GM23338 (cell line): ENCODE results near the gene PPP1R16B. TPM values are rescaled to one million over a fixed set of nuclear protein-coding genes. Genes with fewer than 3 reads are reported as not detected.

ENCODE experiments used
- ATAC-seq: fragments of 200-7000 bp; cut with Tn5 transposase; 3 replicates; pipeline ENCODE4 v1.9.1; 2020
- DNase-seq: peaks from one replicate; pipeline ENCODE4 v3.0.0-alpha.2; 2015; ENCODE audit warnings: low spot score
- H2AFZ ChIP-seq: fragments of 200-600 bp; sonication (generic); 2 replicates; pipeline ENCODE4 v1.8.0; 2016; ENCODE audit warnings: antibody characterized with exemption, mild to moderate bottlenecking, moderate library complexity
- H3F3A ChIP-seq: fragments of 200-600 bp; sonication (generic); replicated peaks from 2 replicates; pipeline ENCODE4 v1.8.0; 2017; ENCODE audit warnings: antibody characterized with exemption, mixed run types, low read depth
- H3K27ac ChIP-seq: fragments of 200-600 bp; sonication (generic); 2 replicates; pipeline ENCODE4 v1.6.1; 2016; ENCODE audit warnings: low read depth
- H3K27me3 ChIP-seq: fragments of 200-600 bp; sonication (generic); 2 replicates; pipeline ENCODE4 v1.8.0; 2016; ENCODE audit warnings: mild to moderate bottlenecking, mixed run types, moderate library complexity; ENCODE audit not compliant: insufficient read depth
- H3K36me3 ChIP-seq: fragments of 200-600 bp; sonication (generic); 2 replicates; pipeline ENCODE4 v1.8.0; 2016; ENCODE audit warnings: mild to moderate bottlenecking; ENCODE audit not compliant: insufficient read depth
- H3K4me1 ChIP-seq: fragments of 200-600 bp; sonication (generic); 2 replicates; pipeline ENCODE4 v1.8.0; 2016; ENCODE audit warnings: mild to moderate bottlenecking, moderate library complexity; ENCODE audit not compliant: insufficient read depth
- H3K4me2 ChIP-seq: fragments of 200-600 bp; sonication (generic); 2 replicates; pipeline ENCODE4 v1.7.1; 2017; ENCODE audit warnings: mixed run types
- H3K4me3 ChIP-seq: fragments of 200-600 bp; sonication (generic); 2 replicates; pipeline ENCODE4 v1.6.1; 2016; ENCODE audit warnings: mixed run types
- H3K79me2 ChIP-seq: fragments of 200-600 bp; sonication (generic); replicated peaks from 2 replicates; pipeline ENCODE4 v1.8.0; 2017; ENCODE audit warnings: mild to moderate bottlenecking; ENCODE audit not compliant: insufficient read depth
- H3K9me2 ChIP-seq: fragments of 200-600 bp; sonication (generic); 2 replicates; pipeline ENCODE4 v1.8.0; 2017; ENCODE audit not compliant: insufficient read depth
- H4K20me1 ChIP-seq: fragments of 200-600 bp; sonication (generic); replicated peaks from 2 replicates; pipeline ENCODE4 v1.8.0; 2017; ENCODE audit warnings: mild to moderate bottlenecking; ENCODE audit not compliant: insufficient read depth
- H3K27ac Mint-ChIP-seq: 2 replicates; pipeline ENCODE4 v1.8.0; 2020; ENCODE audit warnings: inconsistent platforms, mild to moderate bottlenecking, moderate library complexity, mixed read lengths
- H3K27me3 Mint-ChIP-seq: 3 replicates; pipeline ENCODE4 v1.8.0; 2022; ENCODE audit warnings: low read depth, mild to moderate bottlenecking, moderate library complexity, mixed read lengths, inconsistent platforms; ENCODE audit not compliant: insufficient read depth, poor library complexity
- H3K36me3 Mint-ChIP-seq: 3 replicates; pipeline ENCODE4 v1.8.0; 2021; ENCODE audit warnings: low read depth, mild to moderate bottlenecking, inconsistent platforms, moderate library complexity, mixed read lengths
- H3K4me1 Mint-ChIP-seq: 3 replicates; pipeline ENCODE4 v1.8.0; 2020; ENCODE audit warnings: mild to moderate bottlenecking, inconsistent platforms, mixed read lengths
- H3K4me3 Mint-ChIP-seq: 3 replicates; pipeline ENCODE4 v1.8.0; 2021; ENCODE audit warnings: moderate library complexity, mild to moderate bottlenecking, inconsistent platforms, mixed read lengths
- H3K9me3 Mint-ChIP-seq: 3 replicates; pipeline ENCODE4 v1.8.0; 2020; ENCODE audit warnings: moderate library complexity, mild to moderate bottlenecking, inconsistent platforms, mixed read lengths
- CREB1 ChIP-seq: fragments of 250-450 bp; sonication (Bioruptor Pico); IDR thresholded peaks from 2 replicates; pipeline ENCODE4 v1.5.0; 2020; ENCODE audit warnings: low read depth, mild to moderate bottlenecking, moderate library complexity
- EZH2 ChIP-seq: fragments of 200-600 bp; sonication (generic); IDR thresholded peaks from one replicate; pipeline ENCODE4 v1.8.0; 2017; ENCODE audit warnings: antibody characterized with exemption, mild to moderate bottlenecking, low read depth; ENCODE audit not compliant: unreplicated experiment
- EZH2phosphoT487 ChIP-seq: fragments of 200-600 bp; sonication (generic); IDR thresholded peaks from one replicate; pipeline ENCODE4 v1.8.1; 2018; ENCODE audit warnings: antibody characterized with exemption; ENCODE audit not compliant: unreplicated experiment
- JUNB ChIP-seq: IDR thresholded peaks from one replicate; pipeline ENCODE4 v1.6.1; 2016; ENCODE audit warnings: antibody characterized with exemption; ENCODE audit not compliant: unreplicated experiment
- NANOG ChIP-seq: IDR thresholded peaks from 2 replicates; pipeline ENCODE4 v1.6.1; 2016; ENCODE audit warnings: antibody characterized with exemption, borderline replicate concordance
- POLR2AphosphoS5 ChIP-seq: IDR thresholded peaks from 2 replicates; pipeline ENCODE4 v1.6.1; 2016; ENCODE audit warnings: antibody characterized with exemption, low read depth
- STAT1 ChIP-seq: IDR thresholded peaks from one replicate; pipeline ENCODE4 v1.6.1; 2016; ENCODE audit warnings: antibody characterized with exemption; ENCODE audit not compliant: unreplicated experiment
- ZNF114 ChIP-seq: fragments of 250-450 bp; sonication (Bioruptor Pico); IDR thresholded peaks from 2 replicates; pipeline ENCODE4 v1.5.0; 2020; ENCODE audit warnings: mild to moderate bottlenecking, moderate library complexity
- ZNF331 ChIP-seq: fragments of 250-450 bp; sonication (Bioruptor Pico); IDR thresholded peaks from 2 replicates; pipeline ENCODE4 v1.5.0; 2020; ENCODE audit warnings: low read depth, mild to moderate bottlenecking, moderate library complexity
- polyA plus RNA-seq: library from polyadenylated mRNA; unstranded; fragments of >200 nt; fragmentation: Nextera tagmentation; extraction: Ambion mirVana; gene quantifications from 2 replicates; pipeline ENCODE4 v1.2.1, GENCODE V29; 2016
- total RNA-seq: library from RNA; depleted of rRNA; stranded (reverse); fragments of >200 nt; shearing (Covaris generic); gene quantifications from 2 replicates; pipeline ENCODE4 v1.2.3, GENCODE V29; 2014
- TF ChIP-seq, protein P1 (sequence below), 2 experiments: fragments of 200-600 bp in 1 of 2; sonication (generic) in 1 of 2; conservative IDR thresholded peaks; 2 replicates each; pipeline versions ENCODE4 v1.5.1 to v1.6.1; 2016 to 2017; ENCODE audit warnings: antibody characterized with exemption in 2 of 2, low read depth in 2 of 2, mild to moderate bottlenecking in 2 of 2, moderate library complexity in 1 of 2
- TF ChIP-seq, protein P2 (sequence below): fragments of 250-450 bp; sonication (Bioruptor Pico); IDR thresholded peaks from 2 replicates; pipeline ENCODE4 v1.5.0; 2020; ENCODE audit warnings: mild to moderate bottlenecking, moderate library complexity
- TF ChIP-seq, protein P3 (sequence below): IDR thresholded peaks from 2 replicates; pipeline ENCODE4 v1.6.1; 2016; ENCODE audit warnings: antibody characterized with exemption

PPP1R16B gene
- total and polyA plus RNA-seq, 2 experiments from 2014 or later: 1.6 to 11.5 TPM

DNA sequence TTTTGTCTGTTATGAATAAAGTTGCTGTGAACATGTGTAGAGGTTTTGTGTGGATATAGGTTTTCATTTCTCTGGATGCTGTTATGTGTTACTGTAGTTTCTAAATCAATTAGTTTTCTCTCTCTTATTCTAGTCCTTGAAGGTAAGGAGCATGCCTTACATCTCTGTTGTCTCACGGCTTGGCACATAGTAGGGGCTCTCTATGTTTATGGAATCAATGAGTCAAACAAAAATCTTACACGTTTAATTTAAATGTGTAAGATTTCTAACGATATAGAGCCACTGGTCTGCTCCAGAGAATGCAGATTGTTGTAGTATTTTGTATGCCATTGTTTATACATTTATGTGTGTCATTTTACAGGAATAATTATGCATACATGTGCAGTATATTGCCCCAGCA lies 141.3 kb downstream of the PPP1R16B start (continued):
- TF ChIP-seq, protein P1, sequence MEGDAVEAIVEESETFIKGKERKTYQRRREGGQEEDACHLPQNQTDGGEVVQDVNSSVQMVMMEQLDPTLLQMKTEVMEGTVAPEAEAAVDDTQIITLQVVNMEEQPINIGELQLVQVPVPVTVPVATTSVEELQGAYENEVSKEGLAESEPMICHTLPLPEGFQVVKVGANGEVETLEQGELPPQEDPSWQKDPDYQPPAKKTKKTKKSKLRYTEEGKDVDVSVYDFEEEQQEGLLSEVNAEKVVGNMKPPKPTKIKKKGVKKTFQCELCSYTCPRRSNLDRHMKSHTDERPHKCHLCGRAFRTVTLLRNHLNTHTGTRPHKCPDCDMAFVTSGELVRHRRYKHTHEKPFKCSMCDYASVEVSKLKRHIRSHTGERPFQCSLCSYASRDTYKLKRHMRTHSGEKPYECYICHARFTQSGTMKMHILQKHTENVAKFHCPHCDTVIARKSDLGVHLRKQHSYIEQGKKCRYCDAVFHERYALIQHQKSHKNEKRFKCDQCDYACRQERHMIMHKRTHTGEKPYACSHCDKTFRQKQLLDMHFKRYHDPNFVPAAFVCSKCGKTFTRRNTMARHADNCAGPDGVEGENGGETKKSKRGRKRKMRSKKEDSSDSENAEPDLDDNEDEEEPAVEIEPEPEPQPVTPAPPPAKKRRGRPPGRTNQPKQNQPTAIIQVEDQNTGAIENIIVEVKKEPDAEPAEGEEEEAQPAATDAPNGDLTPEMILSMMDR (conservative IDR thresholded peaks at IDR 0.05; ENCODE audit: low read depth in 2 of 2): no peak
- TF ChIP-seq CREB1 (CRISPR knock-in tag): no peak
- TF ChIP-seq ZNF331: no peak
- TF ChIP-seq, protein P2, sequence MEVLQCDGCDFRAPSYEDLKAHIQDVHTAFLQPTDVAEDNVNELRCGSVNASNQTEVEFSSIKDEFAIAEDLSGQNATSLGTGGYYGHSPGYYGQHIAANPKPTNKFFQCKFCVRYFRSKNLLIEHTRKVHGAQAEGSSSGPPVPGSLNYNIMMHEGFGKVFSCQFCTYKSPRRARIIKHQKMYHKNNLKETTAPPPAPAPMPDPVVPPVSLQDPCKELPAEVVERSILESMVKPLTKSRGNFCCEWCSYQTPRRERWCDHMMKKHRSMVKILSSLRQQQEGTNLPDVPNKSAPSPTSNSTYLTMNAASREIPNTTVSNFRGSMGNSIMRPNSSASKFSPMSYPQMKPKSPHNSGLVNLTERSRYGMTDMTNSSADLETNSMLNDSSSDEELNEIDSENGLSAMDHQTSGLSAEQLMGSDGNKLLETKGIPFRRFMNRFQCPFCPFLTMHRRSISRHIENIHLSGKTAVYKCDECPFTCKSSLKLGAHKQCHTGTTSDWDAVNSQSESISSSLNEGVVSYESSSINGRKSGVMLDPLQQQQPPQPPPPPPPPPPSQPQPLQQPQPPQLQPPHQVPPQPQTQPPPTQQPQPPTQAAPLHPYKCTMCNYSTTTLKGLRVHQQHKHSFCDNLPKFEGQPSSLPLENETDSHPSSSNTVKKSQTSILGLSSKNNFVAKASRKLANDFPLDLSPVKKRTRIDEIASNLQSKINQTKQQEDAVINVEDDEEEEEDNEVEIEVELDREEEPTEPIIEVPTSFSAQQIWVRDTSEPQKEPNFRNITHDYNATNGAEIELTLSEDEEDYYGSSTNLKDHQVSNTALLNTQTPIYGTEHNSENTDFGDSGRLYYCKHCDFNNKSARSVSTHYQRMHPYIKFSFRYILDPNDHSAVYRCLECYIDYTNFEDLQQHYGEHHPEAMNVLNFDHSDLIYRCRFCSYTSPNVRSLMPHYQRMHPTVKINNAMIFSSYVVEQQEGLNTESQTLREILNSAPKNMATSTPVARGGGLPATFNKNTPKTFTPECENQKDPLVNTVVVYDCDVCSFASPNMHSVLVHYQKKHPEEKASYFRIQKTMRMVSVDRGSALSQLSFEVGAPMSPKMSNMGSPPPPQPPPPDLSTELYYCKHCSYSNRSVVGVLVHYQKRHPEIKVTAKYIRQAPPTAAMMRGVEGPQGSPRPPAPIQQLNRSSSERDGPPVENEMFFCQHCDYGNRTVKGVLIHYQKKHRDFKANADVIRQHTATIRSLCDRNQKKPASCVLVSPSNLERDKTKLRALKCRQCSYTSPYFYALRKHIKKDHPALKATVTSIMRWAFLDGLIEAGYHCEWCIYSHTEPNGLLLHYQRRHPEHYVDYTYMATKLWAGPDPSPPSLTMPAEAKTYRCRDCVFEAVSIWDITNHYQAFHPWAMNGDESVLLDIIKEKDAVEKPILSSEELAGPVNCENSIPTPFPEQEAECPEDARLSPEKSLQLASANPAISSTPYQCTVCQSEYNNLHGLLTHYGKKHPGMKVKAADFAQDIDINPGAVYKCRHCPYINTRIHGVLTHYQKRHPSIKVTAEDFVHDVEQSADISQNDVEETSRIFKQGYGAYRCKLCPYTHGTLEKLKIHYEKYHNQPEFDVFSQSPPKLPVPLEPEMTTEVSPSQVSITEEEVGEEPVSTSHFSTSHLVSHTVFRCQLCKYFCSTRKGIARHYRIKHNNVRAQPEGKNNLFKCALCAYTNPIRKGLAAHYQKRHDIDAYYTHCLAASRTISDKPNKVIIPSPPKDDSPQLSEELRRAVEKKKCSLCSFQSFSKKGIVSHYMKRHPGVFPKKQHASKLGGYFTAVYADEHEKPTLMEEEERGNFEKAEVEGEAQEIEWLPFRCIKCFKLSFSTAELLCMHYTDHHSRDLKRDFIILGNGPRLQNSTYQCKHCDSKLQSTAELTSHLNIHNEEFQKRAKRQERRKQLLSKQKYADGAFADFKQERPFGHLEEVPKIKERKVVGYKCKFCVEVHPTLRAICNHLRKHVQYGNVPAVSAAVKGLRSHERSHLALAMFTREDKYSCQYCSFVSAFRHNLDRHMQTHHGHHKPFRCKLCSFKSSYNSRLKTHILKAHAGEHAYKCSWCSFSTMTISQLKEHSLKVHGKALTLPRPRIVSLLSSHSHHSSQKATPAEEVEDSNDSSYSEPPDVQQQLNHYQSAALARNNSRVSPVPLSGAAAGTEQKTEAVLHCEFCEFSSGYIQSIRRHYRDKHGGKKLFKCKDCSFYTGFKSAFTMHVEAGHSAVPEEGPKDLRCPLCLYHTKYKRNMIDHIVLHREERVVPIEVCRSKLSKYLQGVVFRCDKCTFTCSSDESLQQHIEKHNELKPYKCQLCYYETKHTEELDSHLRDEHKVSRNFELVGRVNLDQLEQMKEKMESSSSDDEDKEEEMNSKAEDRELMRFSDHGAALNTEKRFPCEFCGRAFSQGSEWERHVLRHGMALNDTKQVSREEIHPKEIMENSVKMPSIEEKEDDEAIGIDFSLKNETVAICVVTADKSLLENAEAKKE (CRISPR knock-in tag): no peak

DNA sequence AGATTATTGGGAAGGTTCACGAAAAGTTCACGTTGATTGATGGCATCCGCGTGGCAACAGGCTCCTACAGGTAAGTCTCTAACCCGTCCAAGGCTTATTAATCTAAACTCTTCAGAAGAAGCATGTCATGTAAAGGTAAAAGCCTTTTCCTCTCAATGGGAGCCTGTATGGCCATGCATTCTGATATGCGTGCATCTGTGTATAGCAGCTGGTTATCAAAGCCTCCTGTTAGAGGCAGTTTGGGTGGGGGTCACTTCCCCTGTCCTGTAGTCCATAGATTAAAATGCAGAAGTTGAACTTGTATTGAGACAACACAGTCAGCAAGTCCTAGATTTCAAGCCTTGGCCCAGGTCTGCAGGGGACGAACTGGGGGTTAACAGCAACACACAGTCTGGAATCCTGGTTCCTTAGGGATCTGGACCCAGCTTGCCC lies 142.4 kb downstream of the PPP1R16B start:
- peaks cover 29% of the 10 kb centered on the region for H3K79me2 ChIP-seq
- DNase-seq (no peak), ATAC-seq (no peak)
- no peaks in the 10 kb centered on the region for H3K9me3 Mint-ChIP-seq
- H3K36me3 ChIP-seq: peaks cover 47% of the 10 kb centered on the region
- H3K27me3 Mint-ChIP-seq: peaks cover 3% of the 10 kb centered on the region
- no peaks in the 10 kb centered on the region for H3K27me3 ChIP-seq
- no peaks in the 10 kb centered on the region for H3K4me1 ChIP-seq
- H3K27ac Mint-ChIP-seq: no peak overlapping the region
- H4K20me1 ChIP-seq: peaks cover 39% of the 10 kb centered on the region; the same call in 1 of the 2 replicates
- H3K27ac ChIP-seq: no peak overlapping the region
- no peak overlapping the region for H2AFZ ChIP-seq
- H3K36me3 Mint-ChIP-seq: peaks cover 89% of the 10 kb centered on the region
- H3F3A ChIP-seq: 0 out of 2 replicates have a peak, but pooled peaks cover 2% of the 10 kb centered on the region
- H3K4me2 ChIP-seq: no peak overlapping the region
- no peak overlapping the region for H3K4me3 ChIP-seq
- no peaks in the 10 kb centered on the region for H3K4me1 Mint-ChIP-seq
- no peaks in the 10 kb centered on the region for H3K9me2 ChIP-seq
- no peak overlapping the region for H3K4me3 Mint-ChIP-seq
- no peak for TF ChIP-seq EZH2phosphoT487
- TF ChIP-seq, protein P3, sequence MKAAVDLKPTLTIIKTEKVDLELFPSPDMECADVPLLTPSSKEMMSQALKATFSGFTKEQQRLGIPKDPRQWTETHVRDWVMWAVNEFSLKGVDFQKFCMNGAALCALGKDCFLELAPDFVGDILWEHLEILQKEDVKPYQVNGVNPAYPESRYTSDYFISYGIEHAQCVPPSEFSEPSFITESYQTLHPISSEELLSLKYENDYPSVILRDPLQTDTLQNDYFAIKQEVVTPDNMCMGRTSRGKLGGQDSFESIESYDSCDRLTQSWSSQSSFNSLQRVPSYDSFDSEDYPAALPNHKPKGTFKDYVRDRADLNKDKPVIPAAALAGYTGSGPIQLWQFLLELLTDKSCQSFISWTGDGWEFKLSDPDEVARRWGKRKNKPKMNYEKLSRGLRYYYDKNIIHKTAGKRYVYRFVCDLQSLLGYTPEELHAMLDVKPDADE: no peak
- TF ChIP-seq NANOG: no peak
- TF ChIP-seq EZH2: no peak
- TF ChIP-seq POLR2AphosphoS5: no peak
- no peak for TF ChIP-seq STAT1
- no peak for TF ChIP-seq JUNB
- TF ChIP-seq ZNF114 (CRISPR knock-in tag): no peak
- TF ChIP-seq, protein P1 (conservative IDR thresholded peaks at IDR 0.05; ENCODE audit: low read depth in 2 of 2): no peak
